Endothelial cell of umbilical vein (primary cell): ENCODE data around the gene TOMM34. TPM values are rescaled to one million over a fixed set of nuclear protein-coding genes. Genes with fewer than 3 reads are reported as not detected.
A peak's percentile ranks its signal among the peaks of the same experiment; 100 is the strongest.

Experiments used
- Bru-seq: library from RNA; stranded (reverse); fragments of 400-500 nt; gene quantifications from one replicate; lab custom pipeline; 2021; lab: Mats Ljungman, UMichigan
- BruChase-seq, 2 experiments: library from RNA; stranded (reverse); fragments of 400-500 nt; gene quantifications; one replicate each; lab custom pipeline; 2021; lab: Mats Ljungman, UMichigan
- BruUV-seq: library from RNA; stranded (reverse); fragments of 400-500 nt; replicated peaks from 2 replicates; lab custom pipeline; 2021; lab: Mats Ljungman, UMichigan
- CTCF ChIA-PET: fragments of 300-600, 350-600 bp; sonication (Branson Sonifier 250); formaldehyde crosslinking; loops from one replicate; lab custom pipeline; 2021; ENCODE audit warnings: antibody characterized with exemption, inconsistent platforms; lab: Charles Lee
- POLR2A ChIA-PET: fragments of 300-600, 350-600 bp; sonication (Branson Sonifier 250); formaldehyde crosslinking; loops from one replicate; lab custom pipeline; 2021; ENCODE audit warnings: antibody characterized with exemption, inconsistent platforms; lab: Charles Lee
- DNase-seq: peaks from one replicate; pipeline ENCODE4 v3.0.0-alpha.2; 2011; ENCODE audit warnings: low read depth, low spot score
- FAIRE-seq: peaks from 2 replicates; lab custom pipeline; 2011; peaks lifted over from hg19 to GRCh38; lab: Jason Lieb, UNC
- H2AFZ ChIP-seq: 2 replicates; pipeline ENCODE4 v1.6.0; 2012; ENCODE audit warnings: low read depth, low read length, control low read depth, inconsistent platforms
- H3K27ac ChIP-seq: 2 replicates; pipeline ENCODE4 v1.5.1; 2011; ENCODE audit warnings: low read depth, mild to moderate bottlenecking, control low read depth, low read length, moderate library complexity; ENCODE audit not compliant: insufficient read depth
- H3K27me3 ChIP-seq, 2 experiments: 2 replicates each; pipeline versions ENCODE4 v1.6.0 to v1.6.1; 2011; ENCODE audit warnings: low read length in 2 of 2, mixed read lengths in 1 of 2; ENCODE audit not compliant: control insufficient read depth in 2 of 2, insufficient read depth in 2 of 2
- H3K36me3 ChIP-seq, 2 experiments: 2 replicates in 1 of 2; 3 replicates in 1 of 2; pipeline ENCODE4 v1.5.1; 2011; ENCODE audit warnings: low read length in 2 of 2, mild to moderate bottlenecking in 1 of 2, moderate library complexity in 1 of 2; ENCODE audit not compliant: control insufficient read depth in 2 of 2, insufficient read depth in 2 of 2; ENCODE audit errors: extremely low read depth in 1 of 2
- H3K4me1 ChIP-seq: 3 replicates; pipeline ENCODE4 v1.5.1; 2011; ENCODE audit warnings: mild to moderate bottlenecking, low read length; ENCODE audit not compliant: control insufficient read depth, insufficient read depth; ENCODE audit errors: extremely low read depth
- H3K4me2 ChIP-seq: 2 replicates; pipeline ENCODE4 v1.6.1; 2011; ENCODE audit warnings: low read length, control low read depth, mixed read lengths; ENCODE audit not compliant: insufficient read depth
- H3K4me3 ChIP-seq, 3 experiments: fragments of 200-600 bp in 1 of 3; sonication (generic), shearing (Covaris generic) in 1 of 3; replicated peaks in 1 of 3; 2 replicates each; pipeline ENCODE4 v1.5.1; 2011 to 2016; ENCODE audit warnings: control low read depth in 3 of 3, low read length in 3 of 3, mild to moderate bottlenecking in 2 of 3, inconsistent platforms in 1 of 3, low read depth in 1 of 3, moderate library complexity in 1 of 3; ENCODE audit not compliant: insufficient read depth in 1 of 3
- H3K79me2 ChIP-seq: 2 replicates; pipeline ENCODE4 v1.6.0; 2012; ENCODE audit warnings: low read length, inconsistent platforms; ENCODE audit not compliant: control insufficient read depth, insufficient read depth
- H3K9ac ChIP-seq: replicated peaks from 2 replicates; pipeline ENCODE3; 2011; ENCODE audit warnings: low read length, control low read depth; ENCODE audit not compliant: insufficient read depth; ENCODE audit errors: extremely low read depth
- H3K9me1 ChIP-seq: replicated peaks from 3 replicates; pipeline ENCODE4 v1.6.0; 2011; ENCODE audit warnings: mild to moderate bottlenecking, low read length; ENCODE audit not compliant: control insufficient read depth, insufficient read depth; ENCODE audit errors: extremely low read depth
- H3K9me3 ChIP-seq: replicated peaks from 2 replicates; pipeline ENCODE4 v1.5.1; 2012; ENCODE audit warnings: low read length, inconsistent platforms; ENCODE audit not compliant: control insufficient read depth, insufficient read depth
- H4K20me1 ChIP-seq: replicated peaks from 2 replicates; pipeline ENCODE3; 2011; ENCODE audit warnings: mild to moderate bottlenecking, low read length; ENCODE audit not compliant: control insufficient read depth, insufficient read depth; ENCODE audit errors: extremely low read depth
- EZH2 ChIP-seq: IDR thresholded peaks from 2 replicates; pipeline ENCODE4 v1.6.1; 2012; ENCODE audit warnings: borderline replicate concordance, low read depth, mild to moderate bottlenecking, moderate library complexity, low read length, inconsistent platforms; ENCODE audit not compliant: severe bottlenecking
- FOS ChIP-seq: IDR thresholded peaks from 2 replicates; pipeline ENCODE4 v1.6.1; 2011; ENCODE audit warnings: mild to moderate bottlenecking, low read length, moderate library complexity, borderline replicate concordance; ENCODE audit not compliant: insufficient read depth
- GATA2 ChIP-seq: IDR thresholded peaks from 2 replicates; pipeline ENCODE4 v1.7.0; 2011; ENCODE audit warnings: low read depth, mild to moderate bottlenecking, moderate library complexity, mixed read lengths, low read length; ENCODE audit not compliant: insufficient read length, insufficient read depth
- JUN ChIP-seq: IDR thresholded peaks from 2 replicates; pipeline ENCODE4 v1.6.1; 2011; ENCODE audit warnings: borderline replicate concordance, low read depth; ENCODE audit not compliant: insufficient read length, insufficient read depth
- MYC ChIP-seq: IDR thresholded peaks from one replicate; pipeline ENCODE4 v1.6.1; 2011; ENCODE audit warnings: mild to moderate bottlenecking, low read depth, low read length
- POLR2A ChIP-seq: IDR thresholded peaks from 2 replicates; pipeline ENCODE4 v1.6.1; 2012; ENCODE audit warnings: low read depth, mild to moderate bottlenecking, control low read depth, low read length
- POLR2AphosphoS5 ChIP-seq: IDR thresholded peaks from 2 replicates; pipeline ENCODE4 v1.6.1; 2012; ENCODE audit warnings: low read depth, mild to moderate bottlenecking, control low read depth, low read length, moderate library complexity; ENCODE audit not compliant: insufficient read depth
- dilution Hi-C: fragments of 300-500 bp; cut with MboI; formaldehyde crosslinking; loops from one replicate; pipeline ENCODE4 v1.15.0; 2019; ENCODE audit warnings: low sequenced_read_pairs; ENCODE audit not compliant: extremely low pct_ligation_motif_present
- intact Hi-C: fragments of 100-400 bp; cut with micrococcal nuclease; formaldehyde crosslinking; loops from one replicate; pipeline ENCODE4 v1.10.0; 2022
- long read RNA-seq: library from polyadenylated mRNA; stranded (forward); transcript quantifications from one replicate; pipeline ENCODE4 v2.0.0, GENCODE V29; 2021
- polyA minus RNA-seq, 3 experiments: library from RNA; depleted of rRNA, polyadenylated mRNA; stranded (reverse); fragments of >200 nt; gene quantifications; 1 replicate in 1 of 3; 2 replicates in 2 of 3; pipeline ENCODE4 v1.2.3, GENCODE V29; 2011
- polyA plus RNA-seq, 4 experiments: library from polyadenylated mRNA; depleted of rRNA in 3 of 4; stranded (reverse) in 3 of 4; unstranded in 1 of 4; fragments of >200 nt; gene quantifications; 2 replicates each; pipeline versions ENCODE4 v1.2.1 to v1.2.3, GENCODE V29; 2011 to 2012; ENCODE audit warnings: missing spikeins in 1 of 4
- total RNA-seq: library from RNA; stranded (reverse); gene quantifications from 2 replicates; pipeline ENCODE4 v1.2.3, GENCODE V29; 2021
- TF ChIP-seq, protein P1 (sequence below): IDR thresholded peaks from 2 replicates; pipeline ENCODE4 v1.6.1; 2011; ENCODE audit not compliant: insufficient read depth, insufficient read length
- TF ChIP-seq, protein P2 (sequence below), 2 donors: IDR thresholded peaks; 1 replicate in 1 of 2; 2 replicates in 1 of 2; pipeline ENCODE4 v1.5.1; 2011; ENCODE audit warnings: low read length in 2 of 2, mild to moderate bottlenecking in 2 of 2, moderate library complexity in 2 of 2, control low read depth in 1 of 2, inconsistent platforms in 1 of 2, low read depth in 1 of 2; ENCODE audit not compliant: insufficient read depth in 1 of 2; ENCODE audit errors: extremely low read depth in 1 of 2

Gene TOMM34, protein sequence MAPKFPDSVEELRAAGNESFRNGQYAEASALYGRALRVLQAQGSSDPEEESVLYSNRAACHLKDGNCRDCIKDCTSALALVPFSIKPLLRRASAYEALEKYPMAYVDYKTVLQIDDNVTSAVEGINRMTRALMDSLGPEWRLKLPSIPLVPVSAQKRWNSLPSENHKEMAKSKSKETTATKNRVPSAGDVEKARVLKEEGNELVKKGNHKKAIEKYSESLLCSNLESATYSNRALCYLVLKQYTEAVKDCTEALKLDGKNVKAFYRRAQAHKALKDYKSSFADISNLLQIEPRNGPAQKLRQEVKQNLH
- total RNA-seq, result 37.0 and 44.2 TPM in 2 replicates
- 36.3 and 36.9 TPM in 2 replicates for polyA plus RNA-seq
- polyA plus RNA-seq (2011; cell fraction: cytosol; rRNA removed), result 43.8 and 52.2 TPM in 2 replicates
- polyA plus RNA-seq (2011; cell fraction: nucleus; rRNA removed), result 21.9 and 24.2 TPM in 2 replicates
- polyA plus RNA-seq (2012), result 46.7 and 58.0 TPM in 2 replicates
- 20.4 and 20.6 TPM in 2 replicates for polyA minus RNA-seq
- polyA minus RNA-seq (2011; cell fraction: cytosol; rRNA and poly(A)+ RNA removed), result 18.9 TPM
- 6.0 TPM in 2 replicates for polyA minus RNA-seq (2011; cell fraction: nucleus; rRNA and poly(A)+ RNA removed)
- percentile 77 among the genes with signal in this experiment for Bru-seq, nascent RNA
- BruChase-seq, experiment 1, labeled RNA remaining after a 6-hour chase, result percentile 78 among the genes with signal in this experiment
- BruChase-seq, experiment 2, labeled RNA remaining after a 2-hour chase, result percentile 63 among the genes with signal in this experiment
- long read RNA-seq, transcript TOMM34-201 (7 exons, 2,062 nt), result major isoform, 144 of 165 reads
- long read RNA-seq, partial matches to known transcripts, result 5 of 165 reads
- long read RNA-seq, other reads (novel, unspliced or antisense), result 16 of 165 reads

DNA sequence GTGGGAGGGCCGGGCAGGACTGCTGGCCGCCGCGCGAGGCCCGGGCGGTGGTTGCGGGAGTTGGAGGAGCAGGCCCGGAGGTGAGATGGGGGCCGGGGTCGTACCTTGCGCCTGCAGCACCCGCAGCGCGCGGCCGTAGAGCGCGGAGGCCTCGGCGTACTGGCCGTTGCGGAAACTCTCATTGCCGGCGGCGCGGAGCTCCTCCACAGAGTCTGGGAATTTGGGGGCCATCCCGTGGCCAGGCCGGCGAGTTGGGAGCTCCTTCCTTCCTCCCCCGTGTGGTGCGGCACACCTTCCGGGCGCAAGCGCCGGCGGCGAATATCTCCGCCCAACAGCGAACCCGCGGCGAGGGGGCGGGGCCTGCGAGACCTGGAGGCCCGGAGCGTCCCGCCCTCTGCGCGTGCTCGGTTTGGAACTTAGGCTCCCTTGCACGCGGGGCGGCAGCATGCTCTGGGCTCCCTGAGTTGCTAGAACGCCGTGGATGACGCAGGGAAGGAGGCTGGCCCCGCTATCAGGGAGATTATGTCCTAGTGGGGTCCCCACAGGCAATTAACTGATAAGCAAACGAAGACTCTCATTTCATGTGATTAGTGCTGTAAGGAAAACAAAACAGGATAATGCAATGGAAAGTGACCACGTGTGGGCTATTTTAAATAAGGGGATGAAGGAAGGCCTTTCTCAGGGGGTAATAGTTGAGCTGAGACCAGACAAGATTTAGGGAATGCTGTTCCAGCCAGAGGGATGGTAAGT, at the start of gene TOMM34:
TOMM34 (minus strand) TSS at position 295 of the 750 bp plus-strand sequence; CDS start at position 231, 64 bp downstream.
- CTCF ChIA-PET, result interaction anchor here (0.9 to 3.2 kb wide), 8 partner anchors 10 to 930 kb away, joined by 3 to 11 read pairs (median 5); partner anchors contain the start of genes CTSA, NEURL2 and YWHAB

More for the DNA sequence above, at the start of gene TOMM34:
- Histone ChIP-seq H3K9ac (peak within 1 kb of the TSS; percentile 71), H3K9me3 (no peaks in the 10 kb centered on the region), H3K9me1 (no peaks in the 10 kb centered on the region), H3K4me2 (peak within 1 kb of the TSS; percentile 96), H3K36me3 (peaks cover 7 to 11% of the 10 kb centered on the region in 2 experiments), H2AFZ (peak within 1 kb of the TSS; percentile 65), H4K20me1 (no peaks in the 10 kb centered on the region), H3K27ac (peak within 1 kb of the TSS; percentile 68), H3K4me1 (peaks cover 28% of the 10 kb centered on the region), H3K4me3 (peak within 1 kb of the TSS; percentile 90 to 96 (median 95)), H3K27me3 (no peaks in the 10 kb centered on the region), H3K79me2 (peaks cover 44% of the 10 kb centered on the region)
- BruUV-seq, result no TSS peak
- dilution Hi-C loops, result no loop called here
- POLR2A ChIA-PET, result interaction anchor here (0.6 kb wide), 1 partner anchor 384 kb away, joined by 4 read pairs; no protein-coding TSS in a partner anchor
- DNase-seq, result peak; percentile 90
- intact Hi-C loops, result loop anchor here (2.0 to 10.0 kb wide), 4 partner anchors 49 to 835 kb away; partner anchors contain the start of genes DNTTIP1, PABPC1L, WFDC3 and YWHAB
- TF ChIP-seq, protein P1, sequence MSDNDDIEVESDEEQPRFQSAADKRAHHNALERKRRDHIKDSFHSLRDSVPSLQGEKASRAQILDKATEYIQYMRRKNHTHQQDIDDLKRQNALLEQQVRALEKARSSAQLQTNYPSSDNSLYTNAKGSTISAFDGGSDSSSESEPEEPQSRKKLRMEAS, result peak; percentile 75
- peak; percentile 69 for TF ChIP-seq POLR2AphosphoS5
- TF ChIP-seq EZH2, result no peak
- no peak for TF ChIP-seq JUN
- TF ChIP-seq FOS, result no peak
- no peak for TF ChIP-seq MYC
- peak; percentile 85 for TF ChIP-seq POLR2A
- TF ChIP-seq, protein P2, sequence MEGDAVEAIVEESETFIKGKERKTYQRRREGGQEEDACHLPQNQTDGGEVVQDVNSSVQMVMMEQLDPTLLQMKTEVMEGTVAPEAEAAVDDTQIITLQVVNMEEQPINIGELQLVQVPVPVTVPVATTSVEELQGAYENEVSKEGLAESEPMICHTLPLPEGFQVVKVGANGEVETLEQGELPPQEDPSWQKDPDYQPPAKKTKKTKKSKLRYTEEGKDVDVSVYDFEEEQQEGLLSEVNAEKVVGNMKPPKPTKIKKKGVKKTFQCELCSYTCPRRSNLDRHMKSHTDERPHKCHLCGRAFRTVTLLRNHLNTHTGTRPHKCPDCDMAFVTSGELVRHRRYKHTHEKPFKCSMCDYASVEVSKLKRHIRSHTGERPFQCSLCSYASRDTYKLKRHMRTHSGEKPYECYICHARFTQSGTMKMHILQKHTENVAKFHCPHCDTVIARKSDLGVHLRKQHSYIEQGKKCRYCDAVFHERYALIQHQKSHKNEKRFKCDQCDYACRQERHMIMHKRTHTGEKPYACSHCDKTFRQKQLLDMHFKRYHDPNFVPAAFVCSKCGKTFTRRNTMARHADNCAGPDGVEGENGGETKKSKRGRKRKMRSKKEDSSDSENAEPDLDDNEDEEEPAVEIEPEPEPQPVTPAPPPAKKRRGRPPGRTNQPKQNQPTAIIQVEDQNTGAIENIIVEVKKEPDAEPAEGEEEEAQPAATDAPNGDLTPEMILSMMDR (IDR thresholded peaks at IDR 0.05; ENCODE audit: extremely low read depth in 1 of 2, insufficient read depth in 1 of 2, low read depth in 1 of 2, low read length in 2 of 2), result no peak
- TF ChIP-seq GATA2, result no peak
- FAIRE-seq, result peak; percentile 85
